Measurements from ENCODE around the gene MCL1. TPM values are rescaled to one million over a fixed set of nuclear protein-coding genes. Genes with fewer than 3 reads are reported as not detected.

MCL1 gene
- total RNA-seq, 1 donor from 2014 or later: 179 TPM

GRCh38 chr1:150546294-150546937, 33.0 kb downstream of the MCL1 start:
- Mint-ChIP-seq H3K27ac (ENCODE audit: unreplicated experiment) (no peak overlapping the region), H3K9me3 (no peaks in the 10 kb centered on the region), H3K36me3 (ENCODE audit: low read depth) (no peaks in the 10 kb centered on the region), H3K27me3 (ENCODE audit: low read depth) (peaks cover 25% of the 10 kb centered on the region), H3K4me3 (peak overlapping the region; percentile 55), H3K4me1 (peaks cover 15% of the 10 kb centered on the region)
- no peak for TF ChIP-seq CTCF (conservative IDR thresholded peaks at IDR 0.05)
- DNase-seq (ENCODE audit: low read depth, low spot score): no peak

DNA sequence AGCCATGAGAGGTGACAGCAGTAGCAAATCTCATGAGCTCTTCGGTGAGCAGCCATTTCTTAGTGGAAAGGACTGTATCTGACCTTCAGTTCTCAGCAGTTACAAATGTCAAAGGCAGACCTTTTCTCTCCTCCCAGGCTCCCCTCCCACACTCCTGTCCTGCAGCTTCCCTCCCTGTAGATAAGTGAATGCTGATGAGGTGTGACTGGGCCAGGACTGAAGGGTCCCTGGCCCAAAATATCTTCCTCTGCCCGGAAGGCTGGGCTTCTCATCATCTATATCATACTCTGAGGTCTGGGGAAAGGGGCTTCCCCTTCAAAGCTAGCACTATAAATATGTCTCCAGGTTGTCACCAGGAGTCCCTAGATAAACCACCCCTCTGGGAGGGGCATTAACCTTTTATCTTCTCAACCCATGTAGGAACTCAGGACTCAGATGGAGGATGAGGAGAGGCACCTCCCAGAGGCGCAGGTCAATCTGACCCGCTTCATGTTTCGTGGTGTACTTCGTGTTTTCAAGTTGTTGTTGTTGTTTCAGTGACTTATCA, 33.9 kb downstream of the MCL1 start:
- Mint-ChIP-seq H3K9me3 (no peaks in the 10 kb centered on the region), H3K4me3 (no peak overlapping the region), H3K27ac (ENCODE audit: unreplicated experiment) (no peak overlapping the region), H3K36me3 (ENCODE audit: low read depth) (no peaks in the 10 kb centered on the region), H3K27me3 (ENCODE audit: low read depth) (peaks cover 19% of the 10 kb centered on the region), H3K4me1 (peaks cover 12% of the 10 kb centered on the region)
- no peak for DNase-seq (ENCODE audit: low read depth, low spot score)
- TF ChIP-seq CTCF (conservative IDR thresholded peaks at IDR 0.05): no peak

DNA sequence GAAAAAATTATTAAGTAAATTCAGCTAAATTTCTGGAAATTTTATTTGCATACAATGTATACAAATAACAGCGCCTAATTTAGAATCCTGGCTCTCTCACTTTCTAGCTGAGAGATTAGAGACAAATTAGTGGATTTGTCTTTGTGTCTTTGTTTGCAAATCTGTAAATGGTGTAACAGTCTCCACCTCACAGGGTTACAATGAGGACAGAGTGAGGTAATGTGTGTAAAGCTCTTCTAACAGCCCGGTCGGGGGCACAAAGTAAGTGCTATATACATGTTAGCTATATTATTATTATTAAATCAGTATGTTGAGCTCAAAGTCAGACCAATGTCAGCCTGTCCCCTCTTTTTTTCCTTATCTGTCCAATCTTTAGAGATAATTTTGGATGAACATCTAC, 35.2 kb downstream of the MCL1 start:
- peaks cover 11% of the 10 kb centered on the region for H3K27me3 Mint-ChIP-seq (ENCODE audit: low read depth)
- peaks cover 7% of the 10 kb centered on the region for H3K4me1 Mint-ChIP-seq
- DNase-seq (ENCODE audit: low read depth, low spot score): no peak
- no peak for TF ChIP-seq CTCF (conservative IDR thresholded peaks at IDR 0.05)
- no peaks in the 10 kb centered on the region for H3K9me3 Mint-ChIP-seq
- no peaks in the 10 kb centered on the region for H3K36me3 Mint-ChIP-seq (ENCODE audit: low read depth)
- H3K27ac Mint-ChIP-seq (ENCODE audit: unreplicated experiment): no peak overlapping the region
- H3K4me3 Mint-ChIP-seq: no peak overlapping the region

- no peak for TF ChIP-seq CTCF (conservative IDR thresholded peaks at IDR 0.05)
These were observed 35.8 kb downstream of the MCL1 start for GRCh38 chr1:150543500-150544143.

DNA sequence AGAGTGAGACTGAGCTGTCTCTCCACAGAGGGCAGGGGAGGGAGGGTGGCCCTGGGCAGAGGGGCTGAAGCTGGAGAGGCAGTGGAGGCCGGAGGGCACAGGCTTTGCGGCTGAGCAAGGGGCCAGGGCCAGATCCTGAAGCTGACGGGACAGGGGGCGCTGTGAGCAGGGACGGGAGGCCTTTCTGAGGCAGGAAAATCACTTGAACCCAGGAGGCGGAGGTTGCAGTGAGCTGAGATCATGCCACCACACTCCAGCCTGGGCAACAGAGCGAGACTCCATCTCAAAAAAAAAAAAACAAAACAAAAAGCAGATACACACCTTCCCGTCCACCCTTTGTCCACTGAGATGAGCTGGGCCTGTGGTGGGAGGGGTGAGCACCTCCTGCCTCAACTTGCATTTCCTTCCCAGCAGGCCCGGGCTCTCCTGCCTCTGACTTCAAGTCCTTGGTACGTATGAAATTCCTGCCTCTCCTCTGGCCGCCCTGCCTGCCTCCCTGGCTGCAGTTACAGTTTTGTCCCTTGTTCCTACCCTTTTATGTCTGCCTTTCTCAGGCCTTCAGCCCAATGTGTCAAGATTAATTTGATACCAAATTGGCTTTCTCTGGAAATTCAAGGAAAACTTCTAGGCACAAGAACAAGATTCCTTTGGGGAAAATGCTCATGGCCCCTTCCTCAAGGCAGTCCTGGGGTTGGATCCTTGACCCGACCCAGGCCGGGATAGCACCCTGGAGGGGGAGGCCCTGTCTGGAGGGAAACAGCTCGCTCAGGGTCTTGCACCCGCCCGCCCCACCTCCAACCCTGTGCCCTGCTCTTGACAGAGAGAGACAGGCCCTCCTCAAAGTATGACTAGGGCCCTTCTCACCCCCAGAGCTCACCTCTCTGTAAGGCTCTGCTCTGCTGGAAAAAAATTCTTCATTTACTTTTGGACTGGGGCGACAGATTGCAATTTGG, 41.4 kb downstream of the MCL1 start:
- H3K4me3 Mint-ChIP-seq: no peak overlapping the region
- H3K27me3 Mint-ChIP-seq (ENCODE audit: low read depth): no peaks in the 10 kb centered on the region

More at GRCh38 chr1:150543500-150544143, 35.8 kb downstream of the MCL1 start:
- Mint-ChIP-seq H3K27ac (ENCODE audit: unreplicated experiment) (no peak overlapping the region), H3K4me3 (no peak overlapping the region), H3K36me3 (ENCODE audit: low read depth) (no peaks in the 10 kb centered on the region), H3K4me1 (peaks cover 10% of the 10 kb centered on the region), H3K9me3 (no peaks in the 10 kb centered on the region), H3K27me3 (ENCODE audit: low read depth) (peaks cover 11% of the 10 kb centered on the region)
- DNase-seq (ENCODE audit: low read depth, low spot score): no peak

More for the DNA sequence above, 41.4 kb downstream of the MCL1 start:
- no peaks in the 10 kb centered on the region for H3K9me3 Mint-ChIP-seq
- DNase-seq (ENCODE audit: low read depth, low spot score): no peak
- peak; percentile 14 for TF ChIP-seq CTCF (conservative IDR thresholded peaks at IDR 0.05)
- no peak overlapping the region for H3K27ac Mint-ChIP-seq (ENCODE audit: unreplicated experiment)
- no peaks in the 10 kb centered on the region for H3K36me3 Mint-ChIP-seq (ENCODE audit: low read depth)
- H3K4me1 Mint-ChIP-seq: peaks cover 12% of the 10 kb centered on the region

All from neural crest cell (in vitro differentiated cells).